ENCODE data around the gene SUPT20H. TPM values are rescaled to one million over a fixed set of nuclear protein-coding genes. Genes with fewer than 3 reads are reported as not detected.

SUPT20H gene
- total and polyA plus RNA-seq, 2 experiments from 2014 or later = 68.7 to 98.2 TPM

DNA sequence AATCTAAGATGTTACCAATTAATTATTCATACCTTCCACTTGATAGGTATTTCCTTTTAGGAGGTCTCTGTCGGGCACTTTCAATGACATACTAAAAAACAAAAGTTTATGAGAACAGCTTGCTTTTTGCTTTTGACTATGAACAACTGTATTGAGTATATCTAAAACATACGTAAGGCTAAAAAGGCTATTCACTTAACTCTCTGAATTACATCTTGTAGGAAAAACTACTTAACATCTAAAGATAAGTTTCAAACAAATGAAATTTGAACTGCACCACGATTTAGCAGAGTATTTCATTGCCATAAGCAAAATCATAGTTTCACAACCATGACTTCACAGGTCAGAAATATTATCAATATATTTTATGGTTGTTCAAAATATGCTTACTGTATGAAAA lies 11.6 kb downstream of the SUPT20H start (continued):
- TF ChIP-seq, protein P1, sequence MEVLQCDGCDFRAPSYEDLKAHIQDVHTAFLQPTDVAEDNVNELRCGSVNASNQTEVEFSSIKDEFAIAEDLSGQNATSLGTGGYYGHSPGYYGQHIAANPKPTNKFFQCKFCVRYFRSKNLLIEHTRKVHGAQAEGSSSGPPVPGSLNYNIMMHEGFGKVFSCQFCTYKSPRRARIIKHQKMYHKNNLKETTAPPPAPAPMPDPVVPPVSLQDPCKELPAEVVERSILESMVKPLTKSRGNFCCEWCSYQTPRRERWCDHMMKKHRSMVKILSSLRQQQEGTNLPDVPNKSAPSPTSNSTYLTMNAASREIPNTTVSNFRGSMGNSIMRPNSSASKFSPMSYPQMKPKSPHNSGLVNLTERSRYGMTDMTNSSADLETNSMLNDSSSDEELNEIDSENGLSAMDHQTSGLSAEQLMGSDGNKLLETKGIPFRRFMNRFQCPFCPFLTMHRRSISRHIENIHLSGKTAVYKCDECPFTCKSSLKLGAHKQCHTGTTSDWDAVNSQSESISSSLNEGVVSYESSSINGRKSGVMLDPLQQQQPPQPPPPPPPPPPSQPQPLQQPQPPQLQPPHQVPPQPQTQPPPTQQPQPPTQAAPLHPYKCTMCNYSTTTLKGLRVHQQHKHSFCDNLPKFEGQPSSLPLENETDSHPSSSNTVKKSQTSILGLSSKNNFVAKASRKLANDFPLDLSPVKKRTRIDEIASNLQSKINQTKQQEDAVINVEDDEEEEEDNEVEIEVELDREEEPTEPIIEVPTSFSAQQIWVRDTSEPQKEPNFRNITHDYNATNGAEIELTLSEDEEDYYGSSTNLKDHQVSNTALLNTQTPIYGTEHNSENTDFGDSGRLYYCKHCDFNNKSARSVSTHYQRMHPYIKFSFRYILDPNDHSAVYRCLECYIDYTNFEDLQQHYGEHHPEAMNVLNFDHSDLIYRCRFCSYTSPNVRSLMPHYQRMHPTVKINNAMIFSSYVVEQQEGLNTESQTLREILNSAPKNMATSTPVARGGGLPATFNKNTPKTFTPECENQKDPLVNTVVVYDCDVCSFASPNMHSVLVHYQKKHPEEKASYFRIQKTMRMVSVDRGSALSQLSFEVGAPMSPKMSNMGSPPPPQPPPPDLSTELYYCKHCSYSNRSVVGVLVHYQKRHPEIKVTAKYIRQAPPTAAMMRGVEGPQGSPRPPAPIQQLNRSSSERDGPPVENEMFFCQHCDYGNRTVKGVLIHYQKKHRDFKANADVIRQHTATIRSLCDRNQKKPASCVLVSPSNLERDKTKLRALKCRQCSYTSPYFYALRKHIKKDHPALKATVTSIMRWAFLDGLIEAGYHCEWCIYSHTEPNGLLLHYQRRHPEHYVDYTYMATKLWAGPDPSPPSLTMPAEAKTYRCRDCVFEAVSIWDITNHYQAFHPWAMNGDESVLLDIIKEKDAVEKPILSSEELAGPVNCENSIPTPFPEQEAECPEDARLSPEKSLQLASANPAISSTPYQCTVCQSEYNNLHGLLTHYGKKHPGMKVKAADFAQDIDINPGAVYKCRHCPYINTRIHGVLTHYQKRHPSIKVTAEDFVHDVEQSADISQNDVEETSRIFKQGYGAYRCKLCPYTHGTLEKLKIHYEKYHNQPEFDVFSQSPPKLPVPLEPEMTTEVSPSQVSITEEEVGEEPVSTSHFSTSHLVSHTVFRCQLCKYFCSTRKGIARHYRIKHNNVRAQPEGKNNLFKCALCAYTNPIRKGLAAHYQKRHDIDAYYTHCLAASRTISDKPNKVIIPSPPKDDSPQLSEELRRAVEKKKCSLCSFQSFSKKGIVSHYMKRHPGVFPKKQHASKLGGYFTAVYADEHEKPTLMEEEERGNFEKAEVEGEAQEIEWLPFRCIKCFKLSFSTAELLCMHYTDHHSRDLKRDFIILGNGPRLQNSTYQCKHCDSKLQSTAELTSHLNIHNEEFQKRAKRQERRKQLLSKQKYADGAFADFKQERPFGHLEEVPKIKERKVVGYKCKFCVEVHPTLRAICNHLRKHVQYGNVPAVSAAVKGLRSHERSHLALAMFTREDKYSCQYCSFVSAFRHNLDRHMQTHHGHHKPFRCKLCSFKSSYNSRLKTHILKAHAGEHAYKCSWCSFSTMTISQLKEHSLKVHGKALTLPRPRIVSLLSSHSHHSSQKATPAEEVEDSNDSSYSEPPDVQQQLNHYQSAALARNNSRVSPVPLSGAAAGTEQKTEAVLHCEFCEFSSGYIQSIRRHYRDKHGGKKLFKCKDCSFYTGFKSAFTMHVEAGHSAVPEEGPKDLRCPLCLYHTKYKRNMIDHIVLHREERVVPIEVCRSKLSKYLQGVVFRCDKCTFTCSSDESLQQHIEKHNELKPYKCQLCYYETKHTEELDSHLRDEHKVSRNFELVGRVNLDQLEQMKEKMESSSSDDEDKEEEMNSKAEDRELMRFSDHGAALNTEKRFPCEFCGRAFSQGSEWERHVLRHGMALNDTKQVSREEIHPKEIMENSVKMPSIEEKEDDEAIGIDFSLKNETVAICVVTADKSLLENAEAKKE (CRISPR knock-in tag; IDR thresholded peaks at IDR 0.05) = no peak
- no peak for TF ChIP-seq ZNF114 (CRISPR knock-in tag; IDR thresholded peaks at IDR 0.05)
- TF ChIP-seq JUNB (IDR thresholded peaks at IDR 0.05; ENCODE audit: unreplicated experiment) = no peak
- TF ChIP-seq STAT1 (IDR thresholded peaks at IDR 0.05; ENCODE audit: unreplicated experiment) = no peak
- TF ChIP-seq, protein P2, sequence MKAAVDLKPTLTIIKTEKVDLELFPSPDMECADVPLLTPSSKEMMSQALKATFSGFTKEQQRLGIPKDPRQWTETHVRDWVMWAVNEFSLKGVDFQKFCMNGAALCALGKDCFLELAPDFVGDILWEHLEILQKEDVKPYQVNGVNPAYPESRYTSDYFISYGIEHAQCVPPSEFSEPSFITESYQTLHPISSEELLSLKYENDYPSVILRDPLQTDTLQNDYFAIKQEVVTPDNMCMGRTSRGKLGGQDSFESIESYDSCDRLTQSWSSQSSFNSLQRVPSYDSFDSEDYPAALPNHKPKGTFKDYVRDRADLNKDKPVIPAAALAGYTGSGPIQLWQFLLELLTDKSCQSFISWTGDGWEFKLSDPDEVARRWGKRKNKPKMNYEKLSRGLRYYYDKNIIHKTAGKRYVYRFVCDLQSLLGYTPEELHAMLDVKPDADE (IDR thresholded peaks at IDR 0.05) = no peak
- TF ChIP-seq EZH2phosphoT487 (IDR thresholded peaks at IDR 0.05; ENCODE audit: unreplicated experiment) = no peak
- TF ChIP-seq, protein P3, sequence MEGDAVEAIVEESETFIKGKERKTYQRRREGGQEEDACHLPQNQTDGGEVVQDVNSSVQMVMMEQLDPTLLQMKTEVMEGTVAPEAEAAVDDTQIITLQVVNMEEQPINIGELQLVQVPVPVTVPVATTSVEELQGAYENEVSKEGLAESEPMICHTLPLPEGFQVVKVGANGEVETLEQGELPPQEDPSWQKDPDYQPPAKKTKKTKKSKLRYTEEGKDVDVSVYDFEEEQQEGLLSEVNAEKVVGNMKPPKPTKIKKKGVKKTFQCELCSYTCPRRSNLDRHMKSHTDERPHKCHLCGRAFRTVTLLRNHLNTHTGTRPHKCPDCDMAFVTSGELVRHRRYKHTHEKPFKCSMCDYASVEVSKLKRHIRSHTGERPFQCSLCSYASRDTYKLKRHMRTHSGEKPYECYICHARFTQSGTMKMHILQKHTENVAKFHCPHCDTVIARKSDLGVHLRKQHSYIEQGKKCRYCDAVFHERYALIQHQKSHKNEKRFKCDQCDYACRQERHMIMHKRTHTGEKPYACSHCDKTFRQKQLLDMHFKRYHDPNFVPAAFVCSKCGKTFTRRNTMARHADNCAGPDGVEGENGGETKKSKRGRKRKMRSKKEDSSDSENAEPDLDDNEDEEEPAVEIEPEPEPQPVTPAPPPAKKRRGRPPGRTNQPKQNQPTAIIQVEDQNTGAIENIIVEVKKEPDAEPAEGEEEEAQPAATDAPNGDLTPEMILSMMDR (conservative IDR thresholded peaks at IDR 0.05; ENCODE audit: low read depth in 2 of 2) = no peak
- no peak for TF ChIP-seq NANOG (IDR thresholded peaks at IDR 0.05; ENCODE audit: borderline replicate concordance)
- TF ChIP-seq ZNF331 (CRISPR knock-in tag; IDR thresholded peaks at IDR 0.05; ENCODE audit: low read depth) = no peak
